ENCODE measurements around the gene TMTC4. TPM values are rescaled to one million over a fixed set of nuclear protein-coding genes. Genes with fewer than 3 reads are reported as not detected.

Gene TMTC4
- total RNA-seq, 3 donors from 2014 or later (not counting 1 experiment from before 2014, with no cell fraction given) = 16.2 to 24.9 (median 17.3) TPM

DNA sequence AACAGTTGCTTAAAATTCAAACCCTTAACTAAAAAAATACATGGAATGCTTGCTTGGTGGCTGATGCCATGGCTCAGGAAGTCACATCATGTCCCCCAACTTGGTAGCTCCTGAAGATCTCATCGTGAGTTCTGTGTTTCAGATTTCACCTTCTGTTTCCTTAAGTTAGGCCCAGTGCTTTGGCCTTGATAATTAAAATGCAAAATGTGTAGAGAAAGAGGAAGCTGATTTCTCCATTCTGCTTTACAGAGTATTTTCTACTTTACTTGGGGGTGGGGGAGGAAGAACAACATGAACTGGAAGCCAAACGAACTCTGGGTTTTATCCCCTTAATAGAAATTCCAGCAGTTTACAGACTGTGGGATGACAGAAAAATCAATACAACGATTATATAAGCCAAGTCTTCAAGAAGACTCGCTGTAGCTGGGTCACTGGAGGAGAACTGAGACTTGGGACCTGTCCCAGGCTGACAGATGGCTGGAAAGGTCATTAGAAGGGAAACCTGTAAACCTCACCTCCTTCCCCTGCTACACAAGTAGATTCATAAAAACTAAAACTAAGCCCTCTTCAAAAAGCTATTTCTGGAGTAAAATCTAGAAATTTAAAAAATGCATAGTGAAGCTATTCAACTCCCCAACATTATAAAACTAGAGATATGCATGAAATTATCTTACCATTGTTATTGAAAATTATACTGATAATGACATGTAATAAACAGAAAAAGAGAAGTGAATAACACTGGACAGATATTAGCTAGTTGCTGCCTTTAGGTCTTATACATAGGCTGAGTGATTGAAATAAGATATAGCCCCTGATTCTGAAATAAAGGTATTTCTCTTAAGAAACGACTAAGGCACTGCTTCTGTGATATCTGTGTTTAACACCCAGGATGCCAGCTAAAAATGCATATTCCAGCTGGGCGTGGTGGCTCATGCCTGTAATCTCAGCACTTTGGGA, 63.9 kb downstream of the TMTC4 start:
- TF ChIP-seq, protein P1, sequence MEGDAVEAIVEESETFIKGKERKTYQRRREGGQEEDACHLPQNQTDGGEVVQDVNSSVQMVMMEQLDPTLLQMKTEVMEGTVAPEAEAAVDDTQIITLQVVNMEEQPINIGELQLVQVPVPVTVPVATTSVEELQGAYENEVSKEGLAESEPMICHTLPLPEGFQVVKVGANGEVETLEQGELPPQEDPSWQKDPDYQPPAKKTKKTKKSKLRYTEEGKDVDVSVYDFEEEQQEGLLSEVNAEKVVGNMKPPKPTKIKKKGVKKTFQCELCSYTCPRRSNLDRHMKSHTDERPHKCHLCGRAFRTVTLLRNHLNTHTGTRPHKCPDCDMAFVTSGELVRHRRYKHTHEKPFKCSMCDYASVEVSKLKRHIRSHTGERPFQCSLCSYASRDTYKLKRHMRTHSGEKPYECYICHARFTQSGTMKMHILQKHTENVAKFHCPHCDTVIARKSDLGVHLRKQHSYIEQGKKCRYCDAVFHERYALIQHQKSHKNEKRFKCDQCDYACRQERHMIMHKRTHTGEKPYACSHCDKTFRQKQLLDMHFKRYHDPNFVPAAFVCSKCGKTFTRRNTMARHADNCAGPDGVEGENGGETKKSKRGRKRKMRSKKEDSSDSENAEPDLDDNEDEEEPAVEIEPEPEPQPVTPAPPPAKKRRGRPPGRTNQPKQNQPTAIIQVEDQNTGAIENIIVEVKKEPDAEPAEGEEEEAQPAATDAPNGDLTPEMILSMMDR (IDR thresholded peaks at IDR 0.05) = no peak
- Mint-ChIP-seq H3K9me3 (no peaks in the 10 kb centered on the region), H3K27me3 (ENCODE audit: low read depth in 2 of 2) (no peaks in the 10 kb centered on the region), H3K27ac (peak overlapping the region; percentile 84 to 96), H3K4me3 (peak overlapping the region; percentile 55), H3K36me3 (peaks cover 2% of the 10 kb centered on the region), H3K4me1 (peaks cover 58 to 61% of the 10 kb centered on the region in 2 donors)
- DNase-seq (no peak), ATAC-seq (no peak)
- no peak overlapping the region for H3K4me3 ChIP-seq (ENCODE audit: low read length)
- WGBS (ENCODE audit: insufficient coverage) = 66% methylated on average over 6 of the region's 6 CpGs
- intact Hi-C loops (cut with micrococcal nuclease) = loop anchor here (5.0 kb wide), 1 partner anchor 62 kb away; the partner anchor contains the start of gene TMTC4
- peaks cover 38% of the 10 kb centered on the region for H3K4me1 ChIP-seq (ENCODE audit: control insufficient read depth, insufficient read depth, low read length)
- no peaks in the 10 kb centered on the region for H3K27me3 ChIP-seq (ENCODE audit: control insufficient read depth, insufficient read depth, low read length)
- no peaks in the 10 kb centered on the region for H3K9me3 ChIP-seq (ENCODE audit: control insufficient read depth, insufficient read depth, low read length)
- H3K27ac ChIP-seq (ENCODE audit: low read length) = peak overlapping the region; percentile 37
- no peaks in the 10 kb centered on the region for H3K36me3 ChIP-seq (ENCODE audit: control insufficient read depth, insufficient read depth, low read length)

DNA sequence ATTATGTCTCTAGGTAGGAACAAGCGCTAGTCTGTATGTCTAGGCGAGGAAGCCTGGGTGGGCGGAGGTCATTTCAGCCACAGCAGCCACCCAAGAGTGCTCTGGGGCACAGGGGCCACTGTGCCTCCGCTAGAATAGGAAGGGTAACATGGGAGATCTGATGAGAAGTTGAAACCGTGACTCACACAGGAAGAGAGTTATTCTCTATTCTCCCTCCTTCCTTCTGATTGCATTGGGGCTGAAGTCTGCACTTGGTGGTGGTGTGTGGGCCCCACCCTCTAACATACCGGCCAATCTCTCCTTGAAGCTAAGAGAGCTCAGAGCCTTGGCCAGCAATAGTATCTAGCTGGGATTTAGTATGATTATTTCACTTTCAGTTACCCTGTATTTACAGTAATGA, 65.7 kb downstream of the TMTC4 start:
- no peaks in the 10 kb centered on the region for H3K27me3 ChIP-seq (ENCODE audit: control insufficient read depth, insufficient read depth, low read length)
- peak overlapping the region; percentile 67 for H3K27ac ChIP-seq (ENCODE audit: low read length)
- H3K9me3 Mint-ChIP-seq = no peaks in the 10 kb centered on the region
- intact Hi-C loops (cut with micrococcal nuclease) = no loop called here
- peak overlapping the region; percentile 86 to 96 for H3K27ac Mint-ChIP-seq
- 16% methylated on average over 4 of the region's 6 CpGs for WGBS (ENCODE audit: insufficient coverage)
- H3K9me3 ChIP-seq (ENCODE audit: control insufficient read depth, insufficient read depth, low read length) = no peaks in the 10 kb centered on the region
- peaks cover 58 to 61% of the 10 kb centered on the region in 2 donors for H3K4me1 Mint-ChIP-seq
- TF ChIP-seq, protein P1 (IDR thresholded peaks at IDR 0.05) = no peak
- peaks cover 38% of the 10 kb centered on the region for H3K4me1 ChIP-seq (ENCODE audit: control insufficient read depth, insufficient read depth, low read length)
- no peaks in the 10 kb centered on the region for H3K27me3 Mint-ChIP-seq (ENCODE audit: low read depth in 2 of 2)
- H3K4me3 ChIP-seq (ENCODE audit: low read length) = no peak overlapping the region
- no peaks in the 10 kb centered on the region for H3K36me3 ChIP-seq (ENCODE audit: control insufficient read depth, insufficient read depth, low read length)
- ATAC-seq (peak; percentile 67 to 81 (median 71)), DNase-seq (peak; percentile 13 to 29)
- peaks cover 14% of the 10 kb centered on the region for H3K36me3 Mint-ChIP-seq
- H3K4me3 Mint-ChIP-seq = peak overlapping the region; percentile 85

- Mint-ChIP-seq H3K9me3 (no peaks in the 10 kb centered on the region), H3K36me3 (peaks cover 18% of the 10 kb centered on the region), H3K27me3 (ENCODE audit: low read depth in 2 of 2) (no peaks in the 10 kb centered on the region), H3K4me1 (peaks cover 58 to 61% of the 10 kb centered on the region in 2 donors), H3K27ac (peak overlapping the region; percentile 86 to 96), H3K4me3 (peak overlapping the region; percentile 85)
- WGBS (ENCODE audit: insufficient coverage) = 97% methylated on average over 3 of the region's 3 CpGs
- TF ChIP-seq, protein P1 (IDR thresholded peaks at IDR 0.05) = no peak
- no peaks in the 10 kb centered on the region for H3K36me3 ChIP-seq (ENCODE audit: control insufficient read depth, insufficient read depth, low read length)
- ATAC-seq (no peak), DNase-seq (no peak)
- no peaks in the 10 kb centered on the region for H3K27me3 ChIP-seq (ENCODE audit: control insufficient read depth, insufficient read depth, low read length)
- peaks cover 38% of the 10 kb centered on the region for H3K4me1 ChIP-seq (ENCODE audit: control insufficient read depth, insufficient read depth, low read length)
- no peak overlapping the region for H3K4me3 ChIP-seq (ENCODE audit: low read length)
- H3K9me3 ChIP-seq (ENCODE audit: control insufficient read depth, insufficient read depth, low read length) = no peaks in the 10 kb centered on the region
- H3K27ac ChIP-seq (ENCODE audit: low read length) = peak overlapping the region; percentile 67
- intact Hi-C loops (cut with micrococcal nuclease) = no loop called here
Observed at GRCh38 chr13:100608489-100608888, 66.1 kb downstream of the TMTC4 start.

All from natural killer cell (primary cell).